PFSK-1 (cell line): ENCODE measurements around the gene NPAS2.

Source experiments
- FOXP2 ChIP-seq: optimal IDR thresholded peaks from 2 replicates; pipeline ENCODE3; 2011; ENCODE audit warnings: borderline replicate concordance, control low read depth, inconsistent platforms; ENCODE audit not compliant: insufficient read depth; ENCODE audit errors: extremely low read length, extremely low read depth
- POLR2AphosphoS5 ChIP-seq: IDR thresholded peaks from 2 replicates; pipeline ENCODE4 v1.6.1; 2012; ENCODE audit warnings: low read depth, mild to moderate bottlenecking, control low read depth, low read length, moderate library complexity
- SIN3A ChIP-seq: IDR thresholded peaks from 2 replicates; pipeline ENCODE4 v1.6.1; 2012; ENCODE audit warnings: mild to moderate bottlenecking, low read length, moderate library complexity, borderline replicate concordance; ENCODE audit not compliant: insufficient read depth
- TAF1 ChIP-seq: IDR thresholded peaks from 2 replicates; pipeline ENCODE4 v1.6.1; 2012; ENCODE audit warnings: low read length, control low read depth, borderline replicate concordance; ENCODE audit not compliant: insufficient read depth
- TF ChIP-seq, protein P1 (sequence below), 2 experiments: IDR thresholded peaks; 2 replicates each; pipeline versions ENCODE4 v1.6.1 to v1.8.0; 2011 to 2012; ENCODE audit warnings: low read depth in 2 of 2, low read length in 2 of 2, control low read depth in 1 of 2, inconsistent platforms in 1 of 2, mild to moderate bottlenecking in 1 of 2, moderate library complexity in 1 of 2; ENCODE audit not compliant: insufficient read depth in 1 of 2

DNA sequence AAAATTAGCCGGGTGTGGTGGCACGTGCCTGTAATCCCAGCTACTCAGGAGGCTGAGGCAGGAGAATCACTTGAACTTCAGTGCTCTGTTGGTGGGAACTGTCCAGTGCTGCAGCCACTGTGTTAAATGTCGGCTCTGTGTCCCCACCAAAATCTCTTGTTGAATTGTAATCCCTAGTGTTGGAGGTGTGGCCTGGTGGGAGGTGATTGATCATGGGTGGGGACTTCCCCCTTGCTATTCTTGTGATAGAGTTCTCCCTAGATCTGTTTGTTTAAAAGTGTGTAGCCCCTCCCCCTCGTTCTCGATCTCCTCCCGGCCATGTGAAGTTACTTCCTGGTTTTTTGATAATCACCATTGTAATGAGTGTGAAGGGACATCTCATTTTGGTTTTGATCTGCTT, 172.3 kb downstream of the NPAS2 start:
- TF ChIP-seq POLR2AphosphoS5 (no peak), TAF1 (no peak), SIN3A (no peak), FOXP2 (no peak)
- TF ChIP-seq, protein P1, sequence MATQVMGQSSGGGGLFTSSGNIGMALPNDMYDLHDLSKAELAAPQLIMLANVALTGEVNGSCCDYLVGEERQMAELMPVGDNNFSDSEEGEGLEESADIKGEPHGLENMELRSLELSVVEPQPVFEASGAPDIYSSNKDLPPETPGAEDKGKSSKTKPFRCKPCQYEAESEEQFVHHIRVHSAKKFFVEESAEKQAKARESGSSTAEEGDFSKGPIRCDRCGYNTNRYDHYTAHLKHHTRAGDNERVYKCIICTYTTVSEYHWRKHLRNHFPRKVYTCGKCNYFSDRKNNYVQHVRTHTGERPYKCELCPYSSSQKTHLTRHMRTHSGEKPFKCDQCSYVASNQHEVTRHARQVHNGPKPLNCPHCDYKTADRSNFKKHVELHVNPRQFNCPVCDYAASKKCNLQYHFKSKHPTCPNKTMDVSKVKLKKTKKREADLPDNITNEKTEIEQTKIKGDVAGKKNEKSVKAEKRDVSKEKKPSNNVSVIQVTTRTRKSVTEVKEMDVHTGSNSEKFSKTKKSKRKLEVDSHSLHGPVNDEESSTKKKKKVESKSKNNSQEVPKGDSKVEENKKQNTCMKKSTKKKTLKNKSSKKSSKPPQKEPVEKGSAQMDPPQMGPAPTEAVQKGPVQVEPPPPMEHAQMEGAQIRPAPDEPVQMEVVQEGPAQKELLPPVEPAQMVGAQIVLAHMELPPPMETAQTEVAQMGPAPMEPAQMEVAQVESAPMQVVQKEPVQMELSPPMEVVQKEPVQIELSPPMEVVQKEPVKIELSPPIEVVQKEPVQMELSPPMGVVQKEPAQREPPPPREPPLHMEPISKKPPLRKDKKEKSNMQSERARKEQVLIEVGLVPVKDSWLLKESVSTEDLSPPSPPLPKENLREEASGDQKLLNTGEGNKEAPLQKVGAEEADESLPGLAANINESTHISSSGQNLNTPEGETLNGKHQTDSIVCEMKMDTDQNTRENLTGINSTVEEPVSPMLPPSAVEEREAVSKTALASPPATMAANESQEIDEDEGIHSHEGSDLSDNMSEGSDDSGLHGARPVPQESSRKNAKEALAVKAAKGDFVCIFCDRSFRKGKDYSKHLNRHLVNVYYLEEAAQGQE (IDR thresholded peaks at IDR 0.05; ENCODE audit: insufficient read depth in 1 of 2, low read depth in 2 of 2, low read length in 2 of 2) = peak in 1 of 2 experiments; percentile 57; a peak in 1 of 4 replicates
